ENCODE data around the gene ZBTB21. TPM values are rescaled to one million over a fixed set of nuclear protein-coding genes. Genes with fewer than 3 reads are reported as not detected.

Gene ZBTB21
- total and polyA plus RNA-seq, 2 experiments from 2014 or later = 10.0 to 11.0 TPM

DNA sequence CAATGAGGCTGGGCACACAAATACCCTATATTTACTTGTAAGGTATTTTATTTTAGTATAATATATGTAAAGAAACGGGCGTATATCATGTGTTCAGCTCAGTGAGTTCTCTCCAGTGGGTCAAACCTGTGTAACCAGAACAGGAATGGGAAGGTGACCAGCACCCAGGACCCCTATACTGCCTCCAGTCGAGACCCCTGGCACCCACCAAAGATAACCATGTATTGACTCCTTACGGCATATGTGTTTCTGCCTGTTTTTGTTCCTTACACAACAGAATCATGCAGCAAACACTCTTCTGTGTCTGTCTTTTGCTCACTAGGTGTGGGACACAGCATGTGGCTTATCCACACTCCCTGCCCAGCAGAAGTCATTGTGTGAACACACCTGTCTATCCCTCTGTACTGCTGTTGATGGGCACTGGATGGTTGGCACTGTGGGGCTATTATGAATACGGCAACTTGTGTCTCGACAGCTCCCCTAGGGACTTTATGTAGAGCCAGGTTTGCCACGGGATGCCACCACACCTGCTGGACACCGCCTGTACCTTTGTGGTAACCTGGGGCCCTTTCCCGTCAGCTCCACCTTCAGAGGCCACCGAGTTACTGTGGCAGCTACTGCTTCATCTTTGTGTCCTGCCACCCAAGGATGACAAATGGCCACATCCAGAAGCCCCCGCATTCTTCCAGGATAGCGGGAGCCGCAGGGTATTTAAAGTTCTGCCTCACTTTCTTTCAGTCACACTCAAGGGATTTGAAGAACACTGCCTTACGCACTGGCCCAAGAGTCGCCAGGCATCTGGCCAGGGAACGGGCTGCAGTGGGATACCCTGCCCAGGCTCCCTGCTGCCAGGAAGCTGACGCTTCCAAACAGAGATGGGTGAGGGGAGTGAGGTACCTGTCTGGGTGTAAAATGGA lies 32.9 kb downstream of the ZBTB21 start:
- Mint-ChIP-seq H3K27ac (no peak overlapping the region), H3K27me3 (ENCODE audit: insufficient read depth, low read depth, poor library complexity) (peaks cover 6% of the 10 kb centered on the region), H3K36me3 (ENCODE audit: low read depth) (peaks cover 9% of the 10 kb centered on the region; the same call in 1 of the 3 replicates), H3K4me1 (peaks cover 6% of the 10 kb centered on the region), H3K4me3 (no peak overlapping the region), H3K9me3 (peaks cover 11% of the 10 kb centered on the region)
- Histone ChIP-seq H3F3A (replicated peaks; ENCODE audit: low read depth) (no peaks in the 10 kb centered on the region), H3K4me1 (ENCODE audit: insufficient read depth) (no peaks in the 10 kb centered on the region), H3K79me2 (replicated peaks; ENCODE audit: insufficient read depth) (no peaks in the 10 kb centered on the region), H3K4me3 (no peak overlapping the region), H3K9me2 (ENCODE audit: insufficient read depth) (no peaks in the 10 kb centered on the region), H4K20me1 (replicated peaks; ENCODE audit: insufficient read depth) (no peaks in the 10 kb centered on the region), H3K36me3 (ENCODE audit: insufficient read depth) (no peaks in the 10 kb centered on the region; the same call in 1 of the 2 replicates), H3K27ac (ENCODE audit: low read depth) (no peak overlapping the region), H2AFZ (no peak overlapping the region), H3K4me2 (no peak overlapping the region), H3K27me3 (ENCODE audit: insufficient read depth) (no peaks in the 10 kb centered on the region)
- TF ChIP-seq ZNF114 (CRISPR knock-in tag; IDR thresholded peaks at IDR 0.05) = no peak
- TF ChIP-seq POLR2AphosphoS5 (IDR thresholded peaks at IDR 0.05; ENCODE audit: low read depth) = no peak
- no peak for TF ChIP-seq JUNB (IDR thresholded peaks at IDR 0.05; ENCODE audit: unreplicated experiment)
- no peak for ATAC-seq
- DNase-seq (ENCODE audit: low spot score) = no peak

GRCh38 chr21:41976611-41977010 lies 33.5 kb downstream of the ZBTB21 start:
- H3K79me2 ChIP-seq (replicated peaks; ENCODE audit: insufficient read depth) = no peaks in the 10 kb centered on the region
- H3K27ac Mint-ChIP-seq = no peak overlapping the region
- no peaks in the 10 kb centered on the region for H3K27me3 ChIP-seq (ENCODE audit: insufficient read depth)
- no peak overlapping the region for H2AFZ ChIP-seq
- DNase-seq (ENCODE audit: low spot score) (no peak), ATAC-seq (no peak)
- peaks cover 6% of the 10 kb centered on the region for H3K4me1 Mint-ChIP-seq
- no peak overlapping the region for H3K4me2 ChIP-seq
- no peak overlapping the region for H3K4me3 Mint-ChIP-seq
- H3K36me3 ChIP-seq (ENCODE audit: insufficient read depth) = no peaks in the 10 kb centered on the region; the same call in 1 of the 2 replicates
- no peaks in the 10 kb centered on the region for H4K20me1 ChIP-seq (replicated peaks; ENCODE audit: insufficient read depth)
- H3K9me3 Mint-ChIP-seq = peaks cover 11% of the 10 kb centered on the region
- no peaks in the 10 kb centered on the region for H3F3A ChIP-seq (replicated peaks; ENCODE audit: low read depth)
- peaks cover 6% of the 10 kb centered on the region for H3K27me3 Mint-ChIP-seq (ENCODE audit: insufficient read depth, low read depth, poor library complexity)
- H3K4me1 ChIP-seq (ENCODE audit: insufficient read depth) = no peaks in the 10 kb centered on the region
- H3K4me3 ChIP-seq = no peak overlapping the region
- H3K9me2 ChIP-seq (ENCODE audit: insufficient read depth) = no peaks in the 10 kb centered on the region
- no peak overlapping the region for H3K27ac ChIP-seq (ENCODE audit: low read depth)
- peaks cover 9% of the 10 kb centered on the region; the same call in 1 of the 3 replicates for H3K36me3 Mint-ChIP-seq (ENCODE audit: low read depth)
- TF ChIP-seq CTCF (conservative IDR thresholded peaks at IDR 0.05; ENCODE audit: low read depth in 2 of 2) = no peak
- TF ChIP-seq EZH2phosphoT487 (IDR thresholded peaks at IDR 0.05; ENCODE audit: unreplicated experiment) = no peak
- no peak for TF ChIP-seq REST (IDR thresholded peaks at IDR 0.05; ENCODE audit: unreplicated experiment)
- TF ChIP-seq, protein P1, sequence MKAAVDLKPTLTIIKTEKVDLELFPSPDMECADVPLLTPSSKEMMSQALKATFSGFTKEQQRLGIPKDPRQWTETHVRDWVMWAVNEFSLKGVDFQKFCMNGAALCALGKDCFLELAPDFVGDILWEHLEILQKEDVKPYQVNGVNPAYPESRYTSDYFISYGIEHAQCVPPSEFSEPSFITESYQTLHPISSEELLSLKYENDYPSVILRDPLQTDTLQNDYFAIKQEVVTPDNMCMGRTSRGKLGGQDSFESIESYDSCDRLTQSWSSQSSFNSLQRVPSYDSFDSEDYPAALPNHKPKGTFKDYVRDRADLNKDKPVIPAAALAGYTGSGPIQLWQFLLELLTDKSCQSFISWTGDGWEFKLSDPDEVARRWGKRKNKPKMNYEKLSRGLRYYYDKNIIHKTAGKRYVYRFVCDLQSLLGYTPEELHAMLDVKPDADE (IDR thresholded peaks at IDR 0.05) = no peak
- no peak for TF ChIP-seq JUNB (IDR thresholded peaks at IDR 0.05; ENCODE audit: unreplicated experiment)
- no peak for TF ChIP-seq CREB1 (CRISPR knock-in tag; IDR thresholded peaks at IDR 0.05; ENCODE audit: low read depth)
- TF ChIP-seq ZNF114 (CRISPR knock-in tag; IDR thresholded peaks at IDR 0.05) = no peak
- TF ChIP-seq POLR2AphosphoS5 (IDR thresholded peaks at IDR 0.05; ENCODE audit: low read depth) = no peak
- no peak for TF ChIP-seq ZNF331 (CRISPR knock-in tag; IDR thresholded peaks at IDR 0.05; ENCODE audit: low read depth)
- no peak for TF ChIP-seq EZH2 (IDR thresholded peaks at IDR 0.05; ENCODE audit: low read depth, unreplicated experiment)
- TF ChIP-seq NANOG (IDR thresholded peaks at IDR 0.05; ENCODE audit: borderline replicate concordance) = no peak
